Trophoblast cell (in vitro differentiated cells and primary cell): ENCODE measurements around the gene ADRA2B.
"Not testable (repeated sequence)": the region's sequence is repeated elsewhere in the genome, so short reads cannot be mapped to it uniquely, and the experiment has no call there.

ENCODE experiments used
- DNase-seq, 2 donors: peaks; one replicate each; pipeline ENCODE4 v3.0.0-alpha.2; 2016
- H2AFZ ChIP-seq: 2 replicates; pipeline ENCODE4 v1.6.1; 2013; ENCODE audit warnings: low read length, moderate library complexity, mild to moderate bottlenecking; ENCODE audit not compliant: insufficient read depth, poor library complexity
- H2AK5ac ChIP-seq: 2 replicates; pipeline ENCODE4 v1.6.1; 2013; ENCODE audit warnings: mild to moderate bottlenecking, low read length
- H2BK120ac ChIP-seq: 2 replicates; pipeline ENCODE4 v1.6.1; 2013; ENCODE audit warnings: low read length, mild to moderate bottlenecking, moderate library complexity; ENCODE audit not compliant: insufficient read depth, poor library complexity
- H2BK12ac ChIP-seq: 2 replicates; pipeline ENCODE4 v1.6.1; 2013; ENCODE audit warnings: mild to moderate bottlenecking, low read length, moderate library complexity
- H2BK5ac ChIP-seq: 2 replicates; pipeline ENCODE4 v1.6.1; 2013; ENCODE audit warnings: low read length, low read depth, moderate library complexity, mild to moderate bottlenecking; ENCODE audit not compliant: poor library complexity
- H3K14ac ChIP-seq: 2 replicates; pipeline ENCODE4 v1.6.1; 2013; ENCODE audit warnings: mild to moderate bottlenecking, low read length
- H3K18ac ChIP-seq: 2 replicates; pipeline ENCODE4 v1.6.1; 2013; ENCODE audit warnings: mild to moderate bottlenecking, low read length
- H3K23ac ChIP-seq: 2 replicates; pipeline ENCODE4 v1.6.1; 2013; ENCODE audit warnings: low read length
- H3K27ac ChIP-seq: 2 replicates; pipeline ENCODE4 v1.5.1; 2013; ENCODE audit warnings: low read depth, mild to moderate bottlenecking, inconsistent platforms, low read length, moderate library complexity
- H3K27me3 ChIP-seq: 2 replicates; pipeline ENCODE4 v1.6.1; 2013; ENCODE audit warnings: inconsistent platforms, mild to moderate bottlenecking, low read length, moderate library complexity; ENCODE audit not compliant: insufficient read depth
- H3K36me3 ChIP-seq, 2 experiments: 1 replicate in 1 of 2; 2 replicates in 1 of 2; pipeline ENCODE4 v1.6.1; 2013; ENCODE audit warnings: low read length in 2 of 2, mild to moderate bottlenecking in 2 of 2, moderate library complexity in 1 of 2; ENCODE audit not compliant: insufficient read depth in 2 of 2, control insufficient read depth in 1 of 2
- H3K4ac ChIP-seq: 2 replicates; pipeline ENCODE4 v1.6.1; 2013; ENCODE audit warnings: low read depth, mild to moderate bottlenecking, low read length, moderate library complexity
- H3K4me1 ChIP-seq, 2 experiments: 1 replicate in 1 of 2; 2 replicates in 1 of 2; pipeline ENCODE4 v1.6.1; 2013; ENCODE audit warnings: low read length in 2 of 2, mild to moderate bottlenecking in 2 of 2, moderate library complexity in 1 of 2; ENCODE audit not compliant: insufficient read depth in 2 of 2, control insufficient read depth in 1 of 2
- H3K4me2 ChIP-seq: 2 replicates; pipeline ENCODE4 v1.6.1; 2013; ENCODE audit warnings: inconsistent platforms, mild to moderate bottlenecking, low read length, moderate library complexity
- H3K4me3 ChIP-seq: 2 replicates; pipeline ENCODE4 v1.5.1; 2013; ENCODE audit warnings: mild to moderate bottlenecking, low read depth, low read length, inconsistent platforms
- H3K79me1 ChIP-seq: one replicate; pipeline ENCODE4 v1.6.1; 2013; ENCODE audit warnings: low read length
- H3K79me2 ChIP-seq: 2 replicates; pipeline ENCODE4 v1.6.1; 2013; ENCODE audit warnings: low read length, mild to moderate bottlenecking; ENCODE audit not compliant: control insufficient read depth, insufficient read depth, poor library complexity
- H3K9ac ChIP-seq: 2 replicates; pipeline ENCODE4 v1.6.1; 2013; ENCODE audit warnings: mild to moderate bottlenecking, low read length
- H3K9me3 ChIP-seq: 2 replicates; pipeline ENCODE4 v1.6.1; 2013; ENCODE audit warnings: low read depth, mild to moderate bottlenecking, control low read depth, inconsistent platforms, low read length; ENCODE audit not compliant: insufficient read depth
- H4K12ac ChIP-seq: 2 replicates; pipeline ENCODE4 v1.6.1; 2013; ENCODE audit warnings: low read depth, mild to moderate bottlenecking, low read length, moderate library complexity
- H4K8ac ChIP-seq: 2 replicates; pipeline ENCODE4 v1.6.1; 2013; ENCODE audit warnings: low read depth, mild to moderate bottlenecking, low read length, moderate library complexity
- H4K91ac ChIP-seq: one replicate; pipeline ENCODE4 v1.6.1; 2013; ENCODE audit warnings: low read depth, mild to moderate bottlenecking, low read length, moderate library complexity
- WGBS: extraction: QIAGEN DNeasy Blood & Tissue Kit; methylation state at CpG from one replicate; pipeline ENCODE4 v1.1.7; 2013; ENCODE audit warnings: missing lambda C conversion rate; ENCODE audit not compliant: insufficient read length, insufficient coverage; ENCODE audit errors: extremely low coverage; 5-methylcytosine and 5-hydroxymethylcytosine counted together

ADRA2B gene

GRCh38 chr2:96161898-96162297 is 45.5 kb upstream of the ADRA2B start:
- Histone ChIP-seq H3K9ac (no peak overlapping the region), H2BK120ac (no peak overlapping the region), H3K14ac (no peak overlapping the region), H3K27ac (no peak overlapping the region), H2BK5ac (no peak overlapping the region), H3K79me2 (no peaks in the 10 kb centered on the region), H4K91ac (no peak overlapping the region), H3K4ac (no peak overlapping the region), H3K36me3 (no peaks in the 10 kb centered on the region), H3K27me3 (no peaks in the 10 kb centered on the region), H2BK12ac (no peak overlapping the region), H3K4me3 (no peak overlapping the region), H2AFZ (no peak overlapping the region), H3K4me1 (no peaks in the 10 kb centered on the region), H4K8ac (no peak overlapping the region), H3K4me2 (no peak overlapping the region), H3K79me1 (no peaks in the 10 kb centered on the region), H3K9me3 (no peaks in the 10 kb centered on the region), H4K12ac (no peak overlapping the region), H3K23ac (no peak overlapping the region), H3K18ac (no peak overlapping the region), H2AK5ac (no peak overlapping the region)
- WGBS, result no CpG with 5 or more reads among the region's 5 CpGs
- no peak for DNase-seq

GRCh38 chr2:96160366-96160765 is 44.0 kb upstream of the ADRA2B start:
- WGBS, result no CpG with 5 or more reads among the region's 5 CpGs
- not testable (repeated sequence) for DNase-seq, H4K12ac ChIP-seq, H3K79me1 ChIP-seq, H3K23ac ChIP-seq, H3K27me3 ChIP-seq, H3K79me2 ChIP-seq, H2AFZ ChIP-seq, H3K27ac ChIP-seq, H3K4me2 ChIP-seq, H3K18ac ChIP-seq, H3K14ac ChIP-seq, H3K4me3 ChIP-seq, H3K4me1 ChIP-seq, H3K36me3 ChIP-seq, H2AK5ac ChIP-seq, H2BK5ac ChIP-seq, H2BK12ac ChIP-seq, H3K9me3 ChIP-seq, H3K9ac ChIP-seq, H4K91ac ChIP-seq, H3K4ac ChIP-seq, H2BK120ac ChIP-seq, H4K8ac ChIP-seq

DNA sequence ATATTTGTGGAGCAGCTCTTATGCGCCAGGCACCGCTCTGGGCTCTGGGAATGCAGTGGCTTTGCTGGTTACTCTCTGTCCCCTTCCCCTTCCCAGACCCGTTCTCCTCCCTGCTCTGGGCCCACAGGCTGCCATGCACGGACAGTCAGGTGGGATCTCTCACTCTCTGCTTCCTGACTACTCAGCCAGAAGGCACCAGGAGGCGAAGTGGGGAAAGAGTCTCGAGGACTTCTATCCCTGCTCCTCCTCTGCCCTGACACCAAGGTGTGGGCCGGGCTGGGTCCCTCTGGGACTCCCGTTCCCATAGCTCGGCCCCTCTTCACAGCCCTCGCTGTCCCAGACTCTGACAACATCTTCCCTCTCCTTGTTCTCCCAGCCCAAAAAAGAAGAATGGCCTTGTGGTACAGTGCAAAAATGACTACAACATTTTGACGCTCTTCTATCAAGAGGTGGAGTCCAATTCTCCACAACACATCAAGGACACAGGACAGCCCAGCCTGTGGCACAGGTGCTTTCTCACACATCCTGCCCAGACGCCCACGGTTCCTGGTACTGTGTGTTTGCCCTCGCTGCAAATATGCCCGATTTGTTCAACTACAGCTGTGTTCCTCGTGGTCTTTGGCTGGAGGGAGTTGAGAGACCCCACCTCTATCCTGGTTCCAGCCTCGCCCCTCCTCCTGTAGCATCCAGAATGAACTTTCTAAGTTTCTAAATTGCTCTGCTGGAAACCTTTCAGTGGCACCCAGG is 42.9 kb upstream of the ADRA2B start:
- H3K4ac ChIP-seq, result no peak overlapping the region
- H4K8ac ChIP-seq, result no peak overlapping the region
- no peak overlapping the region for H3K18ac ChIP-seq
- H3K27me3 ChIP-seq, result no peaks in the 10 kb centered on the region
- no peak overlapping the region for H2BK5ac ChIP-seq
- no peaks in the 10 kb centered on the region for H3K36me3 ChIP-seq
- H4K91ac ChIP-seq, result no peak overlapping the region
- no peaks in the 10 kb centered on the region for H3K79me1 ChIP-seq
- H2AK5ac ChIP-seq, result no peak overlapping the region
- no peak overlapping the region for H3K4me3 ChIP-seq
- no peak overlapping the region for H3K14ac ChIP-seq
- H3K4me1 ChIP-seq, result no peaks in the 10 kb centered on the region
- H3K4me2 ChIP-seq, result no peak overlapping the region
- H3K23ac ChIP-seq, result no peak overlapping the region
- no peaks in the 10 kb centered on the region for H3K9me3 ChIP-seq
- no peak overlapping the region for H2BK12ac ChIP-seq
- H3K9ac ChIP-seq, result no peak overlapping the region
- H2BK120ac ChIP-seq, result no peak overlapping the region
- no peak overlapping the region for H3K27ac ChIP-seq
- H4K12ac ChIP-seq, result no peak overlapping the region
- no CpG with 5 or more reads among the region's 17 CpGs for WGBS
- no peaks in the 10 kb centered on the region for H3K79me2 ChIP-seq
- DNase-seq, result no peak
- H2AFZ ChIP-seq, result no peak overlapping the region

DNA sequence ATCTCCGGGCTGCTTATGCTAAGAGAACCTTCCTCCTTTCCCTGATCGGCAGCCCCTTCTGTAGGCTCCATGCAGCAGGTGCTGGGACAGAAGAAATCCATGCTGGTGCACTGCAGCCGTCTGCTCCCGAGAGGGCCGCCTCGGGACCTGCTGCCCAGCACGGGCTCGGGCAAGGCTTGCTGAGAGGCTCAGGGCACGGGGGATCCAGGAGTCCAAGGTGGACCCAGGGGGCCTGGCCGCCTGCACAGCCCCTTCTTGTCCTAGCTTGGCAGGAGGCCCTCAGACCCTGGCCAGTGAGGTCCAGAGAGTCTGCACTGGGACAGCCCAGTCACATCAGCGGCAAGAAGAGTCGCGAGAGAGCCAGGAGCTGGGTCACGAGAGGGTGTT is 42.2 kb upstream of the ADRA2B start:
- no peaks in the 10 kb centered on the region for H3K4me1 ChIP-seq
- H3K14ac ChIP-seq, result no peak overlapping the region
- H3K9ac ChIP-seq, result no peak overlapping the region
- no peak overlapping the region for H3K4me3 ChIP-seq
- H3K79me2 ChIP-seq, result no peaks in the 10 kb centered on the region
- H4K8ac ChIP-seq, result no peak overlapping the region
- H3K9me3 ChIP-seq, result no peaks in the 10 kb centered on the region
- no peak overlapping the region for H4K12ac ChIP-seq
- H3K23ac ChIP-seq, result no peak overlapping the region
- no peak overlapping the region for H2BK5ac ChIP-seq
- H3K79me1 ChIP-seq, result no peaks in the 10 kb centered on the region
- H4K91ac ChIP-seq, result no peak overlapping the region
- no CpG with 5 or more reads among the region's 14 CpGs for WGBS
- H3K4me2 ChIP-seq, result no peak overlapping the region
- no peak overlapping the region for H2BK12ac ChIP-seq
- no peak overlapping the region for H2AFZ ChIP-seq
- no peak for DNase-seq
- H2BK120ac ChIP-seq, result no peak overlapping the region
- H3K27ac ChIP-seq, result no peak overlapping the region
- no peak overlapping the region for H3K4ac ChIP-seq
- H2AK5ac ChIP-seq, result no peak overlapping the region
- no peaks in the 10 kb centered on the region for H3K36me3 ChIP-seq
- H3K27me3 ChIP-seq, result no peaks in the 10 kb centered on the region
- H3K18ac ChIP-seq, result no peak overlapping the region
